Lower leg skin (tissue), 3 donors: ENCODE results near the gene POU2AF1.

Experiments
- POLR2A ChIP-seq, 2 donors: fragments of 450-650 bp; IDR thresholded peaks; one replicate each; pipeline ENCODE4 v1.6.1; 2016 to 2017; ENCODE audit warnings: antibody characterized with exemption in 2 of 2, mild to moderate bottlenecking in 1 of 2, moderate library complexity in 1 of 2
- TF ChIP-seq, protein P1 (sequence below), 3 donors: fragments of 450-650 bp; IDR thresholded peaks; one replicate each; pipeline ENCODE4 v1.5.1; 2016; ENCODE audit warnings: antibody characterized with exemption in 3 of 3, mild to moderate bottlenecking in 3 of 3, moderate library complexity in 2 of 3

DNA sequence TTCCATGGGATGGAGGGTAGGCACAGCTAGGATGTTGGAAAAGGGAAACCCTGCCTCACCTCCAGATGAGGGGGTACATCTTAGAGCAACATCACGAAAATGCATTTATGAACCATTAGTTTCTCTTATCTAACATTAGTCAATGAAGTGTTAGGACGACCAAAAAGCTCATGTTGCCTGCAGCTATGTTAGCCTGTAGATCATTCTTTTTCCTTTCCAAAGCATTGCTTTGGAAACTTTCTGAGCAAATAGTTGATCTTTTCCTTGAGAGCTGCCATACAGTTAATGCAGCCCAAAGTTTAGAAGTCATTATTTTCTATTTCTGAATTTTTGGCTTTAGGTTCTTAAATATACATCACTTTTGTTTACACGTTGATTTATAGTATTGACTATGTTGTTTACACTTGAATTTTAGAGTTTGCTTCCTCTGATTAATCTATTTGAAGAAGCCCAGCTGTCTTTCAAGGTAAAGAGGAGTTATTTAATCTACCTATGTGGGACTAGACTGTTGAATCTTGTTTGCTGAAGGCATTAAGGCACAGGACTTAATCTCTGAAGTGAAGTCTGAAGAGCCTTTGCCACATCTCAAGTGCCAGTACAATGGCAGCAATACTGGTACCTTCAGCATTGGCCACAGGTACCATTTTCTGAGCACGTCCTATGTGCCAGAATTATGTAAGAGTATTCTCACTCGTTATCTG, 69.7 kb downstream of the POU2AF1 start:
- TF ChIP-seq, protein P1, sequence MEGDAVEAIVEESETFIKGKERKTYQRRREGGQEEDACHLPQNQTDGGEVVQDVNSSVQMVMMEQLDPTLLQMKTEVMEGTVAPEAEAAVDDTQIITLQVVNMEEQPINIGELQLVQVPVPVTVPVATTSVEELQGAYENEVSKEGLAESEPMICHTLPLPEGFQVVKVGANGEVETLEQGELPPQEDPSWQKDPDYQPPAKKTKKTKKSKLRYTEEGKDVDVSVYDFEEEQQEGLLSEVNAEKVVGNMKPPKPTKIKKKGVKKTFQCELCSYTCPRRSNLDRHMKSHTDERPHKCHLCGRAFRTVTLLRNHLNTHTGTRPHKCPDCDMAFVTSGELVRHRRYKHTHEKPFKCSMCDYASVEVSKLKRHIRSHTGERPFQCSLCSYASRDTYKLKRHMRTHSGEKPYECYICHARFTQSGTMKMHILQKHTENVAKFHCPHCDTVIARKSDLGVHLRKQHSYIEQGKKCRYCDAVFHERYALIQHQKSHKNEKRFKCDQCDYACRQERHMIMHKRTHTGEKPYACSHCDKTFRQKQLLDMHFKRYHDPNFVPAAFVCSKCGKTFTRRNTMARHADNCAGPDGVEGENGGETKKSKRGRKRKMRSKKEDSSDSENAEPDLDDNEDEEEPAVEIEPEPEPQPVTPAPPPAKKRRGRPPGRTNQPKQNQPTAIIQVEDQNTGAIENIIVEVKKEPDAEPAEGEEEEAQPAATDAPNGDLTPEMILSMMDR (IDR thresholded peaks at IDR 0.05), result no peak
- TF ChIP-seq POLR2A (IDR thresholded peaks at IDR 0.05), result no peak
